Neural progenitor cell (in vitro differentiated cells): Measurements from ENCODE around the gene GGT7.

Experiments
- EZH2 ChIP-seq: fragments of 200-600 bp; sonication (generic); IDR thresholded peaks from 2 replicates; pipeline ENCODE4 v1.6.1; 2017; ENCODE audit warnings: antibody characterized with exemption, mild to moderate bottlenecking, moderate library complexity
- TF ChIP-seq, protein P1 (sequence below): fragments of 200-600 bp; sonication (generic); IDR thresholded peaks from 2 replicates; pipeline ENCODE4 v1.5.1; 2017; ENCODE audit warnings: antibody characterized with exemption, mild to moderate bottlenecking

DNA sequence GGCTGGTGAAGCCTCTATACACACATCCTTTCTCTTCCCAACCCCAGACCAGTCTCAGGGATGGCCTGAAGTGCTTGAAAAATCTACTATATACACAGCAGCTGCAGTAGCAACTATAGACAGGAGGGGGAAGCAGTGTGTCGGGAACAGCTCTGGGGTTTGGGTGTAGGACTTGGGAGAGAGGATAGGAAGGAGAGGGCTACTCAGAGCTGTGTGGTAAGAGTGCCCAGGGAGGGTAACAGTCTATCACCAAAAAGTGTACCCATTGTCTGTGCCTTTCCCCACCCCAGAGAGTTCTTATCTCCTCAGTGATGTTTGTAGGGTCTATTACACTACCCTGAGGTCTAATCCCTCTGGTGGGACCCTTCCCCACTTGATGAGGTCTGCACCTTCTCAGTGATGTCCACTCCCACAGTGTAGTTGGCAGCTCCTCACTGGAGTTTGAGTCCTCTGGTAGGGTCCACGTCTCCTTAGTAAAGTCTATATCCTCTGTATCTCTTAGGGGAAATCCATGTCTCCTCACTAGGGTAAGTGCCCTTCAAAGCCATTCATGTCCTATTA is 1.5 kb upstream of the GGT7 start:
- no peak for TF ChIP-seq EZH2
- TF ChIP-seq, protein P1, sequence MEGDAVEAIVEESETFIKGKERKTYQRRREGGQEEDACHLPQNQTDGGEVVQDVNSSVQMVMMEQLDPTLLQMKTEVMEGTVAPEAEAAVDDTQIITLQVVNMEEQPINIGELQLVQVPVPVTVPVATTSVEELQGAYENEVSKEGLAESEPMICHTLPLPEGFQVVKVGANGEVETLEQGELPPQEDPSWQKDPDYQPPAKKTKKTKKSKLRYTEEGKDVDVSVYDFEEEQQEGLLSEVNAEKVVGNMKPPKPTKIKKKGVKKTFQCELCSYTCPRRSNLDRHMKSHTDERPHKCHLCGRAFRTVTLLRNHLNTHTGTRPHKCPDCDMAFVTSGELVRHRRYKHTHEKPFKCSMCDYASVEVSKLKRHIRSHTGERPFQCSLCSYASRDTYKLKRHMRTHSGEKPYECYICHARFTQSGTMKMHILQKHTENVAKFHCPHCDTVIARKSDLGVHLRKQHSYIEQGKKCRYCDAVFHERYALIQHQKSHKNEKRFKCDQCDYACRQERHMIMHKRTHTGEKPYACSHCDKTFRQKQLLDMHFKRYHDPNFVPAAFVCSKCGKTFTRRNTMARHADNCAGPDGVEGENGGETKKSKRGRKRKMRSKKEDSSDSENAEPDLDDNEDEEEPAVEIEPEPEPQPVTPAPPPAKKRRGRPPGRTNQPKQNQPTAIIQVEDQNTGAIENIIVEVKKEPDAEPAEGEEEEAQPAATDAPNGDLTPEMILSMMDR = peak; percentile 81
